Measurements from ENCODE around the gene RIPOR2. TPM values are rescaled to one million over a fixed set of nuclear protein-coding genes. Genes with fewer than 3 reads are reported as not detected.
"Not testable (repeated sequence)": the region's sequence is repeated elsewhere in the genome, so short reads cannot be mapped to it uniquely, and the experiment has no call there.

The RIPOR2 gene
- total and polyA plus RNA-seq, 8 donors = 3.9 to 56.8 (median 6.0) TPM

GRCh38 chr6:24918641-24919055, 17.1 kb downstream of the RIPOR2 start:
- no peak overlapping the region for H3K27ac ChIP-seq
- no peak for TF ChIP-seq CTCF (IDR thresholded peaks at IDR 0.05)
- no peaks in the 10 kb centered on the region for H3K36me3 ChIP-seq
- H3K27me3 ChIP-seq = no peaks in the 10 kb centered on the region
- H3K4me3 ChIP-seq = no peak overlapping the region
- H3K9me3 ChIP-seq = no peaks in the 10 kb centered on the region
- peaks cover 4 to 56% of the 10 kb centered on the region in 2 donors for H3K4me1 ChIP-seq
- DNase-seq = no peak
- intact Hi-C loops (cut with DNase I) = no loop called here
- no peak for ATAC-seq

- no peaks in the 10 kb centered on the region for H3K36me3 ChIP-seq
- H3K4me1 ChIP-seq = peaks cover 4 to 57% of the 10 kb centered on the region in 2 donors
- no peak for DNase-seq
- H3K27ac ChIP-seq = no peak overlapping the region
- no peaks in the 10 kb centered on the region for H3K9me3 ChIP-seq
- no peak overlapping the region for H3K4me3 ChIP-seq
- ATAC-seq = no peak
- TF ChIP-seq CTCF (IDR thresholded peaks at IDR 0.05) = no peak
- H3K27me3 ChIP-seq = no peaks in the 10 kb centered on the region
- intact Hi-C loops (cut with DNase I) = no loop called here
These were observed 19.3 kb downstream of the RIPOR2 start for GRCh38 chr6:24916496-24916895.

- H3K4me3 ChIP-seq = no peak overlapping the region
- H3K27me3 ChIP-seq = no peaks in the 10 kb centered on the region
- H3K4me1 ChIP-seq = peaks cover 4 to 55% of the 10 kb centered on the region in 2 donors
- H3K36me3 ChIP-seq = no peaks in the 10 kb centered on the region
- intact Hi-C loops (cut with DNase I) = no loop called here
- no peak for TF ChIP-seq CTCF (IDR thresholded peaks at IDR 0.05)
- DNase-seq (no peak), ATAC-seq (no peak)
- H3K9me3 ChIP-seq = no peaks in the 10 kb centered on the region
- no peak overlapping the region for H3K27ac ChIP-seq
These were observed 20.1 kb downstream of the RIPOR2 start for GRCh38 chr6:24915641-24916040.

GRCh38 chr6:24914082-24914481, 21.7 kb downstream of the RIPOR2 start:
- H3K27ac ChIP-seq; H3K36me3 ChIP-seq; DNase-seq; intact Hi-C loops (cut with DNase I); H3K27me3 ChIP-seq; H3K4me3 ChIP-seq; H3K9me3 ChIP-seq; ATAC-seq: not testable (repeated sequence)
- H3K4me1 ChIP-seq = peaks cover 0 to 55% of the 10 kb centered on the region in 2 donors

GRCh38 chr6:24911796-24912382, 23.9 kb downstream of the RIPOR2 start:
- peak overlapping the region in 1 of 2 donors; percentile 53 for H3K4me3 ChIP-seq
- intact Hi-C loops (cut with DNase I) = no loop called here
- no peak overlapping the region for H3K27ac ChIP-seq

More at GRCh38 chr6:24911796-24912382, 23.9 kb downstream of the RIPOR2 start:
- Histone ChIP-seq H3K36me3 (no peaks in the 10 kb centered on the region), H3K27me3 (no peaks in the 10 kb centered on the region), H3K4me1 (peaks cover 0 to 68% of the 10 kb centered on the region in 2 donors), H3K9me3 (no peaks in the 10 kb centered on the region)
- no peak for TF ChIP-seq CTCF (IDR thresholded peaks at IDR 0.05)
- no peak for ATAC-seq
- no peak for DNase-seq

All from left lung (tissue), 10 donors.